ENCODE results near the gene ARHGEF40.

DNA sequence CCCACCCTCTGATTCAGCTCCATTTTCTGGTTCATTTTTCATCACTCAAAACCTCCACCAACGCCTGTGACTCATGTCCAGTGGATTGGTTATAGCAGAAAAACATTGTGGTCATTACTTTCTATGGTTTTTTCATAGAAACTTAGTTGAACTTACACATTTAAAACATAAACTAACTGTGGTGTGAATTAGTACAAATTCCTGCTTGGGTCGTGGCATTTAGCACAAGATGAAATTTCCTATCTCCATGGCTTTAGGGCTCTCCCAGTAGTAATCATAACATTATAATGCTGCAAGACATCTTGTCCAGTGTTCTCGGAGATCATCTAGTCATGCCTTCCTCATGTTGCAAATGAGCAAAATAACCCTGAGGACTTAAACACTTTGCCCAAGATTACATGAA lies 20.8 kb upstream of the ARHGEF40 start:
- TF ChIP-seq, protein P1, sequence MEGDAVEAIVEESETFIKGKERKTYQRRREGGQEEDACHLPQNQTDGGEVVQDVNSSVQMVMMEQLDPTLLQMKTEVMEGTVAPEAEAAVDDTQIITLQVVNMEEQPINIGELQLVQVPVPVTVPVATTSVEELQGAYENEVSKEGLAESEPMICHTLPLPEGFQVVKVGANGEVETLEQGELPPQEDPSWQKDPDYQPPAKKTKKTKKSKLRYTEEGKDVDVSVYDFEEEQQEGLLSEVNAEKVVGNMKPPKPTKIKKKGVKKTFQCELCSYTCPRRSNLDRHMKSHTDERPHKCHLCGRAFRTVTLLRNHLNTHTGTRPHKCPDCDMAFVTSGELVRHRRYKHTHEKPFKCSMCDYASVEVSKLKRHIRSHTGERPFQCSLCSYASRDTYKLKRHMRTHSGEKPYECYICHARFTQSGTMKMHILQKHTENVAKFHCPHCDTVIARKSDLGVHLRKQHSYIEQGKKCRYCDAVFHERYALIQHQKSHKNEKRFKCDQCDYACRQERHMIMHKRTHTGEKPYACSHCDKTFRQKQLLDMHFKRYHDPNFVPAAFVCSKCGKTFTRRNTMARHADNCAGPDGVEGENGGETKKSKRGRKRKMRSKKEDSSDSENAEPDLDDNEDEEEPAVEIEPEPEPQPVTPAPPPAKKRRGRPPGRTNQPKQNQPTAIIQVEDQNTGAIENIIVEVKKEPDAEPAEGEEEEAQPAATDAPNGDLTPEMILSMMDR (IDR thresholded peaks at IDR 0.05; ENCODE audit: insufficient read depth, low read length, poor library complexity, severe bottlenecking) = no peak
- no peak for TF ChIP-seq EZH2phosphoT487 (conservative IDR thresholded peaks at IDR 0.05; ENCODE audit: low read length)
